ENCODE results near the gene WDR37.

- TF ChIP-seq CTCF (IDR thresholded peaks at IDR 0.05) (no peak), ZFX (IDR thresholded peaks at IDR 0.05; ENCODE audit: borderline replicate concordance) (no peak)
Measured at GRCh38 chr10:1054684-1055083, 1.5 kb upstream of the WDR37 start.
